SU-DHL-6 (cell line): ENCODE measurements around the gene SMARCA1.

ENCODE experiments used
- H2AFZ ChIP-seq: fragments of 200-600 bp; sonication (generic); 2 replicates; pipeline ENCODE4 v1.6.1; 2014; ENCODE audit warnings: low read depth, mild to moderate bottlenecking, moderate library complexity, mixed read lengths, antibody characterized with exemption, low read length; ENCODE audit not compliant: severe bottlenecking
- H3F3A ChIP-seq: fragments of 200-600 bp; shearing (Covaris generic); 2 replicates; pipeline ENCODE4 v1.6.0; 2016; ENCODE audit warnings: antibody characterized with exemption, mild to moderate bottlenecking; ENCODE audit not compliant: insufficient read depth
- H3K27ac ChIP-seq: fragments of 200-600 bp; sonication (generic); 2 replicates; pipeline ENCODE4 v1.5.1; 2016; ENCODE audit warnings: low read depth, mild to moderate bottlenecking, low read length, moderate library complexity, mixed read lengths
- H3K27me3 ChIP-seq: fragments of 200-600 bp; sonication (generic), shearing (Covaris generic); 2 replicates; pipeline ENCODE4 v1.6.0; 2014; ENCODE audit warnings: mild to moderate bottlenecking, low read length
- H3K36me3 ChIP-seq: fragments of 200-600 bp; sonication (generic); 2 replicates; pipeline ENCODE4 v1.6.1; 2014; ENCODE audit warnings: mild to moderate bottlenecking, low read length, mixed read lengths
- H3K4me2 ChIP-seq: fragments of 300-600, 200-600 bp; shearing (Covaris generic), sonication (generic); 2 replicates; pipeline ENCODE4 v1.6.0; 2014; ENCODE audit warnings: low read length, low read depth, mild to moderate bottlenecking; ENCODE audit not compliant: poor library complexity, severe bottlenecking
- H3K4me3 ChIP-seq: fragments of 200-600 bp; sonication (generic); 2 replicates; pipeline ENCODE4 v1.5.1; 2014; ENCODE audit warnings: antibody characterized with exemption, low read length, mild to moderate bottlenecking, mixed read lengths; ENCODE audit not compliant: insufficient read depth, poor library complexity, severe bottlenecking
- H3K79me2 ChIP-seq: fragments of 200-600 bp; sonication (generic); 2 replicates; pipeline ENCODE4 v1.6.1; 2014; ENCODE audit warnings: mild to moderate bottlenecking, low read length, moderate library complexity; ENCODE audit not compliant: insufficient read depth
- H3K9ac ChIP-seq: fragments of 200-600 bp; sonication (generic); 2 replicates; pipeline ENCODE4 v1.7.0; 2014; ENCODE audit warnings: mild to moderate bottlenecking, low read length
- H3K9me2 ChIP-seq: fragments of 200-600 bp; sonication (generic); replicated peaks from 2 replicates; pipeline ENCODE4 v1.6.1; 2014; ENCODE audit warnings: low read length; ENCODE audit not compliant: insufficient read depth
- H3K9me3 ChIP-seq: fragments of 200-600 bp; sonication (generic); 2 replicates; pipeline ENCODE4 v1.6.1; 2014; ENCODE audit warnings: low read length, mixed read lengths; ENCODE audit not compliant: insufficient read depth
- H4K20me1 ChIP-seq: fragments of 200-600 bp; sonication (generic); 2 replicates; pipeline ENCODE4 v1.6.1; 2014; ENCODE audit warnings: low read depth, mild to moderate bottlenecking, antibody characterized with exemption, low read length, moderate library complexity, mixed read lengths
- CTCF ChIP-seq: fragments of 200-600 bp; sonication (generic); IDR thresholded peaks from one replicate; pipeline ENCODE4 v1.5.1; 2017; ENCODE audit warnings: antibody characterized with exemption, mild to moderate bottlenecking, low read length, moderate library complexity; ENCODE audit not compliant: insufficient read depth, poor library complexity, severe bottlenecking
- EZH2phosphoT487 ChIP-seq: fragments of 200-600 bp; sonication (generic), shearing (Covaris generic); conservative IDR thresholded peaks from 2 replicates; pipeline ENCODE4 v1.6.1; 2018; ENCODE audit warnings: mild to moderate bottlenecking, antibody characterized with exemption, low read length, moderate library complexity, mixed read lengths

The SMARCA1 gene

GRCh38 chrX:129523079-129523911 is at the start of gene SMARCA1:
TSS of gene SMARCA1 (minus strand) at chrX:129523490. CDS start at chrX:129523370, 120 bp downstream.
- H3K36me3 ChIP-seq = no peaks in the 10 kb centered on the region
- no peak within 1 kb of the TSS for H2AFZ ChIP-seq
- no peaks in the 10 kb centered on the region for H3K9me2 ChIP-seq
- no peak within 1 kb of the TSS for H3K4me2 ChIP-seq
- no peak within 1 kb of the TSS for H3K4me3 ChIP-seq
- TF ChIP-seq CTCF (no peak), EZH2phosphoT487 (no peak)
- H3K9me3 ChIP-seq = no peaks in the 10 kb centered on the region
- H3F3A ChIP-seq = no peaks in the 10 kb centered on the region
- H3K27me3 ChIP-seq = no peaks in the 10 kb centered on the region
- H3K79me2 ChIP-seq = no peaks in the 10 kb centered on the region
- no peak within 1 kb of the TSS for H3K27ac ChIP-seq
- no peaks in the 10 kb centered on the region for H4K20me1 ChIP-seq
- no peak within 1 kb of the TSS for H3K9ac ChIP-seq

DNA sequence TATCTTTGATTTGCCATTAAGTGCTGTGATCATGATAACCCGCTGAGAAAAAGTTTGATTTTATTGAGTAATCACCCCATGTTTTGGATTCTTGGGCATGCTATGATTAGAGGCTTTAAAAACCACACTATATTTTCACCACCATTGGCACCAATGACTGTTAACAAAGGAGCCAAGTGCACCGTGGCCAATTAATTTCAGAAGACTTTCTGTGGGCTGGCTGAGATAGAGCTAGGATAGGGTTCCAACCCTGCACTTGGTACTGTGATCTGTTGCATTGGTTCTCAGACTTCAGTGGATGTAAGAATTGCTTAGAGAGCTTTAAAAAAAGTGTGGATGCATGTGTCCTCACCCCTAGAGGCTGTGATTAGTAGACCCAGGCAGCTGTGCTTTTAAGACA is 49.1 kb upstream of the SMARCA1 start:
- H3K27ac ChIP-seq = no peak overlapping the region
- H3K27me3 ChIP-seq = no peaks in the 10 kb centered on the region
- no peaks in the 10 kb centered on the region for H3F3A ChIP-seq
- no peaks in the 10 kb centered on the region for H4K20me1 ChIP-seq
- H3K9ac ChIP-seq = no peak overlapping the region
- H3K36me3 ChIP-seq = no peaks in the 10 kb centered on the region
- no peaks in the 10 kb centered on the region for H3K9me2 ChIP-seq
- H3K9me3 ChIP-seq = no peaks in the 10 kb centered on the region
- no peak overlapping the region for H3K4me2 ChIP-seq
- H2AFZ ChIP-seq = no peak overlapping the region
- no peaks in the 10 kb centered on the region for H3K79me2 ChIP-seq
- TF ChIP-seq CTCF (no peak), EZH2phosphoT487 (no peak)
- H3K4me3 ChIP-seq = no peak overlapping the region

DNA sequence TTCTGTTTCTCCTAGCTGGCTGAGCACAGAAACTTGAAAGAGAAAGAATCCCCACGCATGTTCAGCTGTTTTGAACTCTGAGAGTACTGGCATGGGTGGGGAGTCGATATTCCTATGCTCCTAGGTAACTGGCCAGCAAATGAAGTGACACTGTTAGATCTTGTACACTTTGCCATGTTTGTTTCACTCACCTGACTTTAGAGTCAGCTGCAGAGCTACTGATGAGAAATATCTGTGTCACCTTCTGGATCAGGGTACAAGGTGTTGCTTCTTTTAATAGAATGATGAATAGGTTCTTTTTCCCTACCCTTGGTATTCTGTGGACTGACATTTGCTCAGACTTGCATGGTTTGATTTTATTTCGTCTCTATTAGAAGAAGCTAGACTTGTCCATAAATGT is 45.1 kb upstream of the SMARCA1 start:
- Histone ChIP-seq H3F3A (no peaks in the 10 kb centered on the region), H2AFZ (no peak overlapping the region), H3K9ac (no peak overlapping the region), H3K4me2 (no peak overlapping the region), H3K9me2 (no peaks in the 10 kb centered on the region), H4K20me1 (no peaks in the 10 kb centered on the region), H3K4me3 (no peak overlapping the region), H3K27ac (no peak overlapping the region), H3K27me3 (no peaks in the 10 kb centered on the region), H3K9me3 (no peaks in the 10 kb centered on the region), H3K36me3 (no peaks in the 10 kb centered on the region), H3K79me2 (no peaks in the 10 kb centered on the region)
- no peak for TF ChIP-seq CTCF
- no peak for TF ChIP-seq EZH2phosphoT487
